HCT116 (cell line): ENCODE results near the gene WWTR1. TPM values are rescaled to one million over a fixed set of nuclear protein-coding genes. Genes with fewer than 3 reads are reported as not detected.

ENCODE experiments used
- ATAC-seq: fragments of 200-7000 bp; cut with Tn5 transposase; 2 replicates; pipeline ENCODE4 v1.9.1; 2020; ENCODE audit warnings: mild to moderate bottlenecking, moderate library complexity
- BruUV-seq: library from RNA; stranded (reverse); fragments of 400-500 nt; replicated peaks from 2 replicates; lab custom pipeline; 2021; lab: Mats Ljungman, UMichigan
- CTCF ChIA-PET: fragments of 300-600 bp; sonication (Branson Sonifier 250); formaldehyde crosslinking; loops from one replicate; lab custom pipeline; 2021; ENCODE audit warnings: antibody characterized with exemption; lab: Charles Lee
- POLR2A ChIA-PET: fragments of 300-600, 350-600 bp; sonication (Branson Sonifier 250); formaldehyde crosslinking; loops from one replicate; lab custom pipeline; 2021; ENCODE audit warnings: antibody characterized with exemption; lab: Charles Lee
- RAD21 ChIA-PET, 2 experiments: fragments of 300-600 bp; sonication (Branson Sonifier 250); formaldehyde crosslinking; loops; one replicate each; lab custom pipeline; 2023; ENCODE audit warnings: low total read pairs in 2 of 2; ENCODE audit not compliant: uncharacterized antibody in 2 of 2, unreplicated experiment in 2 of 2, low non-redundant PET in 1 of 2; lab: Charles Lee
- DNase-seq: peaks from one replicate; pipeline ENCODE4 v3.0.0-alpha.2; 2010; ENCODE audit warnings: low read depth, low spot score
- H2AFZ ChIP-seq: fragments of 200-600 bp; shearing (Covaris generic), sonication (generic); 2 replicates; pipeline ENCODE4 v1.6.1; 2017; ENCODE audit warnings: low read depth, mixed run types, mixed read lengths, antibody characterized with exemption, low read length; ENCODE audit not compliant: poor library complexity, severe bottlenecking
- H3K27ac ChIP-seq: 2 replicates; pipeline ENCODE4 v1.5.1; 2012; ENCODE audit warnings: low read depth, low read length
- H3K27me3 ChIP-seq: fragments of 200-600 bp; sonication (generic); 2 replicates; pipeline ENCODE4 v1.6.1; 2016; ENCODE audit warnings: mixed run types, low read length, mixed read lengths; ENCODE audit not compliant: insufficient read depth
- H3K36me3 ChIP-seq, 2 experiments: fragments of 200-500 bp in 1 of 2; fragments of 200-600 bp in 1 of 2; sonication (Bioruptor generic) in 1 of 2; sonication (generic) in 1 of 2; 2 replicates each; pipeline versions ENCODE4 v1.5.1 to v1.6.1; 2014 to 2016; ENCODE audit warnings: low read length in 2 of 2, inconsistent platforms in 1 of 2, mixed read lengths in 1 of 2, mixed run types in 1 of 2; ENCODE audit not compliant: insufficient read depth in 2 of 2, control insufficient read depth in 1 of 2
- H3K4me1 ChIP-seq, 2 experiments: fragments of 200-600 bp in 1 of 2; sonication (generic) in 1 of 2; 2 replicates each; pipeline versions ENCODE4 v1.5.1 to v1.6.1; 2012 to 2017; ENCODE audit warnings: low read length in 2 of 2, inconsistent platforms in 1 of 2, mild to moderate bottlenecking in 1 of 2, mixed read lengths in 1 of 2, mixed run types in 1 of 2, moderate library complexity in 1 of 2; ENCODE audit not compliant: insufficient read depth in 2 of 2, control insufficient read depth in 1 of 2
- H3K4me2 ChIP-seq: fragments of 200-600 bp; sonication (generic); 2 replicates; pipeline ENCODE4 v1.6.1; 2017; ENCODE audit warnings: mixed run types, low read length, mixed read lengths
- H3K4me3 ChIP-seq, 2 experiments: fragments of 200-600 bp in 1 of 2; sonication (generic) in 1 of 2; replicated peaks in 1 of 2; 2 replicates each; pipeline ENCODE4 v1.5.1; 2011 to 2016; ENCODE audit warnings: low read length in 2 of 2, control low read depth in 1 of 2, low read depth in 1 of 2, mild to moderate bottlenecking in 1 of 2, mixed read lengths in 1 of 2, mixed run types in 1 of 2
- H3K79me2 ChIP-seq: fragments of 200-600 bp; sonication (generic); 2 replicates; pipeline ENCODE4 v1.6.1; 2017; ENCODE audit warnings: mild to moderate bottlenecking, mixed run types, low read length, moderate library complexity, mixed read lengths; ENCODE audit not compliant: insufficient read depth
- H3K9ac ChIP-seq: fragments of 200-600 bp; sonication (generic); 2 replicates; pipeline ENCODE4 v1.6.1; 2016; ENCODE audit warnings: low read length, mixed read lengths
- H3K9me2 ChIP-seq: fragments of 200-600 bp; sonication (generic), shearing (Covaris generic); 2 replicates; pipeline ENCODE4 v1.6.1; 2017; ENCODE audit warnings: mixed run types, mild to moderate bottlenecking, moderate library complexity; ENCODE audit not compliant: insufficient read depth
- H3K9me3 ChIP-seq, 2 experiments: fragments of 200-500 bp in 1 of 2; fragments of 200-600 bp in 1 of 2; sonication (Bioruptor generic) in 1 of 2; sonication (generic) in 1 of 2; 2 replicates each; pipeline ENCODE4 v1.6.1; 2014 to 2017; ENCODE audit warnings: low read length in 2 of 2, mixed read lengths in 2 of 2, inconsistent platforms in 1 of 2, low read depth in 1 of 2, mild to moderate bottlenecking in 1 of 2, mixed run types in 1 of 2, moderate library complexity in 1 of 2; ENCODE audit not compliant: control insufficient read depth in 1 of 2, insufficient read depth in 1 of 2
- H4K20me1 ChIP-seq: fragments of 200-600 bp; sonication (generic), shearing (Covaris generic); 2 replicates; pipeline ENCODE4 v1.6.1; 2017; ENCODE audit warnings: mixed run types, mild to moderate bottlenecking, moderate library complexity; ENCODE audit not compliant: insufficient read depth
- ATF3 ChIP-seq: IDR thresholded peaks from 2 replicates; pipeline ENCODE4 v1.6.1; 2012
- CEBPB ChIP-seq: IDR thresholded peaks from 2 replicates; pipeline ENCODE4 v1.6.1; 2012; ENCODE audit warnings: low read depth
- ELF1 ChIP-seq: IDR thresholded peaks from 2 replicates; pipeline ENCODE4 v1.6.1; 2012; ENCODE audit warnings: low read depth, borderline replicate concordance
- EZH2phosphoT487 ChIP-seq: fragments of 200-600 bp; IDR thresholded peaks from 2 replicates; pipeline ENCODE4 v1.6.1; 2018; ENCODE audit warnings: antibody characterized with exemption, borderline replicate concordance
- FOSL1 ChIP-seq: IDR thresholded peaks from 2 replicates; pipeline ENCODE4 v1.6.1; 2012; ENCODE audit warnings: low read depth
- JUND ChIP-seq: IDR thresholded peaks from 2 replicates; pipeline ENCODE4 v1.6.1; 2012
- MAX ChIP-seq: IDR thresholded peaks from 2 replicates; pipeline ENCODE4 v1.6.1; 2012
- POLR2A ChIP-seq: IDR thresholded peaks from 2 replicates; pipeline ENCODE4 v1.7.0; 2011; ENCODE audit warnings: borderline replicate concordance; ENCODE audit not compliant: insufficient read depth, insufficient read length; ENCODE audit errors: extremely low read depth
- SRF ChIP-seq: IDR thresholded peaks from 2 replicates; pipeline ENCODE4 v1.6.1; 2012; ENCODE audit warnings: low read depth
- TCF7L2 ChIP-seq: IDR thresholded peaks from 2 replicates; pipeline ENCODE4 v1.7.0; 2011; ENCODE audit warnings: borderline replicate concordance, inconsistent platforms; ENCODE audit not compliant: insufficient read depth, insufficient read length; ENCODE audit errors: extremely low read depth
- YY1 ChIP-seq: IDR thresholded peaks from 2 replicates; pipeline ENCODE4 v1.6.1; 2011; ENCODE audit warnings: low read length, low read depth, moderate library complexity, mild to moderate bottlenecking; ENCODE audit not compliant: insufficient replicate concordance; ENCODE audit errors: extremely low read depth
- ZNF274 ChIP-seq: fragments of 200-500 bp; sonication (Bioruptor generic); IDR thresholded peaks from 2 replicates; pipeline ENCODE4 v1.6.1; 2014; ENCODE audit warnings: mild to moderate bottlenecking, low read depth, low read length, inconsistent platforms
- intact Hi-C: fragments of 100-400 bp; cut with micrococcal nuclease; formaldehyde crosslinking; loops from 2 replicates; pipeline ENCODE4 v1.10.0; 2022
- total RNA-seq: library from RNA; stranded (reverse); gene quantifications from one replicate; pipeline ENCODE4 v1.2.1, GENCODE V29; 2021; ENCODE audit not compliant: unreplicated experiment

The WWTR1 gene
- total RNA-seq, 1 experiment from 2014 or later = 46.9 TPM

- no peak for ATAC-seq
- H2AFZ ChIP-seq = no peak overlapping the region
- ChIA-PET POLR2A (no interaction called here), RAD21 (no interaction called here), CTCF (no interaction called here)
- H3K36me3 ChIP-seq = no peaks in the 10 kb centered on the region
- no peak overlapping the region for H3K4me2 ChIP-seq
- no peaks in the 10 kb centered on the region for H3K4me1 ChIP-seq
- H3K9ac ChIP-seq = no peak overlapping the region
- H3K4me3 ChIP-seq = no peak overlapping the region
- TF ChIP-seq ELF1 = no peak
- no peak for TF ChIP-seq TCF7L2
- no peak for TF ChIP-seq YY1
- TF ChIP-seq ATF3 = no peak
- no peak for TF ChIP-seq ZNF274
- no peak for TF ChIP-seq POLR2A
- TF ChIP-seq SRF = no peak
- no peak for TF ChIP-seq JUND
- no peak for TF ChIP-seq EZH2phosphoT487
- no peak for TF ChIP-seq FOSL1
- TF ChIP-seq CEBPB = no peak
- no peak for TF ChIP-seq MAX
- no peaks in the 10 kb centered on the region for H3K9me2 ChIP-seq
- no peaks in the 10 kb centered on the region for H4K20me1 ChIP-seq
- H3K9me3 ChIP-seq = peaks cover 4 to 6% of the 10 kb centered on the region in 2 experiments; a peak in 2 of 4 replicates
- BruUV-seq = no TSS peak
- intact Hi-C loops = no loop called here
- no peaks in the 10 kb centered on the region for H3K79me2 ChIP-seq
- no peak for DNase-seq
- no peaks in the 10 kb centered on the region for H3K27me3 ChIP-seq
- no peak overlapping the region for H3K27ac ChIP-seq
These were observed 43.6 kb upstream of the WWTR1 start for GRCh38 chr3:149701206-149701976.
